22Rv1 (cell line): Measurements from ENCODE around the gene ZNF365.

Experiments
- ZFX ChIP-seq: fragments of 450-650 bp; IDR thresholded peaks from 2 replicates; pipeline ENCODE4 v1.6.1; 2017; ENCODE audit warnings: antibody characterized with exemption, borderline replicate concordance
- TF ChIP-seq, protein P1 (sequence below): fragments of 450-650 bp; IDR thresholded peaks from 2 replicates; pipeline ENCODE4 v1.5.1; 2017; ENCODE audit warnings: mild to moderate bottlenecking

DNA sequence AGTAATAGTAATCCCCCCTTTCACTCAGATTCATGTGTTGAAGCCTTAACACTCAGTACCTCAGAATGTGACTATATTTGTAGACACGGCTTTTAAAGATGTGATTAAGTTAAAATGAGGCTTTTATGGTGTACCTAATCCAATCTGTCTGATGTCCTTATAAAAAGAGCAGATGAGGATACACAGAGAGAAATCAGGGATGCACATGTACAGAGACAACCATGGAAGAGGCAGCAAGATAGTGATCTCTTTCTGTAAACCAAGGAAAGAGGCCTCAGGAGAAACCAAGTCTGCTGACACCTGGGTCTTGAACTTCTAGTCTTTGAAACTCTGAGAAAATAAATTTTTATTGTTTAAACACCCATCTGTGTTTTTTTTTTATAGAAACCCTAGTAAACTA is 44.0 kb upstream of the ZNF365 start:
- TF ChIP-seq, protein P1, sequence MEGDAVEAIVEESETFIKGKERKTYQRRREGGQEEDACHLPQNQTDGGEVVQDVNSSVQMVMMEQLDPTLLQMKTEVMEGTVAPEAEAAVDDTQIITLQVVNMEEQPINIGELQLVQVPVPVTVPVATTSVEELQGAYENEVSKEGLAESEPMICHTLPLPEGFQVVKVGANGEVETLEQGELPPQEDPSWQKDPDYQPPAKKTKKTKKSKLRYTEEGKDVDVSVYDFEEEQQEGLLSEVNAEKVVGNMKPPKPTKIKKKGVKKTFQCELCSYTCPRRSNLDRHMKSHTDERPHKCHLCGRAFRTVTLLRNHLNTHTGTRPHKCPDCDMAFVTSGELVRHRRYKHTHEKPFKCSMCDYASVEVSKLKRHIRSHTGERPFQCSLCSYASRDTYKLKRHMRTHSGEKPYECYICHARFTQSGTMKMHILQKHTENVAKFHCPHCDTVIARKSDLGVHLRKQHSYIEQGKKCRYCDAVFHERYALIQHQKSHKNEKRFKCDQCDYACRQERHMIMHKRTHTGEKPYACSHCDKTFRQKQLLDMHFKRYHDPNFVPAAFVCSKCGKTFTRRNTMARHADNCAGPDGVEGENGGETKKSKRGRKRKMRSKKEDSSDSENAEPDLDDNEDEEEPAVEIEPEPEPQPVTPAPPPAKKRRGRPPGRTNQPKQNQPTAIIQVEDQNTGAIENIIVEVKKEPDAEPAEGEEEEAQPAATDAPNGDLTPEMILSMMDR, result no peak
- TF ChIP-seq ZFX, result no peak
